Fibroblast of upper back skin (primary cell): Measurements from ENCODE around the gene KIR2DL3.
"Not testable (repeated sequence)": the region's sequence is repeated elsewhere in the genome, so short reads cannot be mapped to it uniquely, and the experiment has no call there.

ENCODE experiments used
- DNase-seq: peaks from one replicate; pipeline ENCODE4 v3.0.0-alpha.2; 2013

Gene KIR2DL3

DNA sequence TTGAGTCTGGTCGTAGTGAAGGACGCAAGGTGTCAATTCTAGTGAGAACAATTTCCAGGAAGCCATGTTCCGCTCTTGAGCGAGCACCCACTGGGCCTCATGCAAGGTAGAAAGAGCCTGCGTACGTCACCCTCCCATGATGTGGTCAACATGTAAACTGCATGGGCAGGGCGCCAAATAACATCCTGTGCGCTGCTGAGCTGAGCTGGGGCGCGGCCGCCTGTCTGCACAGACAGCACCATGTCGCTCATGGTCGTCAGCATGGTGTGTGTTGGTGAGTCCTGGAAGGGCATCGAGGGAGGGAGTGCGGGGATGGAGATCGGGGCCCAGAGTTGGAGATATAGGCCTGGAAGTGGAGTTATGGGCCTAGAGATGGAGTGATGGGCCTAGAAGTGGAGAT lies at the start of gene KIR2DL3:
TSS of gene KIR2DL3 (plus strand) at position 208 of the 400 bp plus-strand sequence. CDS start at position 241, 33 bp downstream.
- DNase-seq = not testable (repeated sequence)

DNA sequence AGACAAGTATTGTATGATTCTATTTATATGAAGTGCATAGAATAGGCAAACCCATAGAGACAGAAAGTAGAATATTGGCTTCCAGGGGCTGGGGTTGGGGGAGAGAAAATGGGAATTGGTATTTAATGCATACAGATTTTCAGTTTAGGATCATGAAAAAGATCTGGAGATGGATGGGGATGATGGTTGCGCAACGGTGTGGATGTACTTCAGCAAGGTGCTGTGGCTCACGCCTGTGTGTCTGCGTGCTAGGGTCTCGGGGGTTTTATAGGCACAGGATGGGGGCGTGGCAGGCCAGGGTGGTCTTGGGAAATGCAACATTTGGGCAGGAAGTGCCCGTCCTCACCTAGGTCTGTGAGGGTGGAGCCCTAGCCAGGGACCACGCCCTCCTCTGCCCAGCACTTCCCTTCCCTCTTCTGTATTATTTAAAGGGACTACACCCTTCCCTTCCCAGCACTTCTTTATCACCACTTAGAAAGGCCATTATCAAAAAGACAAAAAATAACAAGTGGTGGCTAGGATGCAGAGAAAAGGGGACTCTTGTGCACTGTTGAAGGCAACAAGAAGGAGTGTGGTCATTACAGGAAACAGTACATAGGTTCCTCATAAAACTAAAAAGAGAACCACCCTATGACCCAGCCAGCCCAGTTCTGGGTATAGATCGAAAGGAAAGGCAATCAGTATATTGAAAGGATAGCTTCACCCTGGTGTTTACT lies 46.6 kb upstream of the KIR2DL3 start:
- no peak for DNase-seq

DNA sequence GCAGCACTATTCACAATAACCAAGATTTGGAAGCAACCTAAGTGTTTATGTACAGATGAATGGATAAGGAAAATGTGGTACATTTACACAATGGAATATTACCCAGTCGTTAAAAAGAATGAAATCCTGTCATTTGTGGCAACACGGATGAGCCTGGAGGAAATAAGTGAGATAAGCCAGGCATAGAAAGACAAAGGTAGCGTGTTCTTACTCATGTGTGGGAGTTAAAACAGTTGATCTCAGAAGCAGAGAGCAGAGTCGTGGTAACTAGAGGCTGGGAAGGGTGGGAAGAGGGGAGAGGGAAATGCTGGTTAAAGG lies 46.1 kb upstream of the KIR2DL3 start:
- no peak for DNase-seq

- no peak for DNase-seq
Measured at GRCh38 chr19:54694648-54695047, 43.7 kb upstream of the KIR2DL3 start.

GRCh38 chr19:54696117-54696548 lies 42.2 kb upstream of the KIR2DL3 start:
- no peak for DNase-seq

DNA sequence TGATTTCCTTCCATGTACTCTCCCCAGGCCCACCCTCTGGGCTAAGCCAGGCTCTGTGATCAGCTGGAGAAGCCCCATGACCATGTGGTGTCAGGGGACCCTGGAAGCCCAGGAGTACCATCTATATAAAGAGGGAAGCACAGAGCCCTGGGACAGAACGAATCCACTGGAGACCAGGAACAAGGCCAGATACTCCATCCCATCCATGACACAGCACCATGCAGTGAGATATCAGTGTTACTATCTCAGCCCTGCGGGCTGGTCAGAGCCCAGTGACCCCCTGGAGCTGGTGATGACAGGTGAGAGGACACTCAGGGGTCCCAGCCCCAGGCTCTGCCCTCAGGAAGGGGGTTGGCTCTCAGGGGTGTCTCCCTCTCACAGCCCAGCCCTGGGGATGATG lies 41.5 kb upstream of the KIR2DL3 start:
- no peak for DNase-seq

- DNase-seq = not testable (repeated sequence)
Measured at GRCh38 chr19:54697716-54698115, 40.6 kb upstream of the KIR2DL3 start.

GRCh38 chr19:54704928-54705327 lies 33.4 kb upstream of the KIR2DL3 start:
- DNase-seq = no peak

GRCh38 chr19:54707962-54708361 lies 30.4 kb upstream of the KIR2DL3 start:
- DNase-seq = no peak

GRCh38 chr19:54708781-54709180 lies 29.5 kb upstream of the KIR2DL3 start:
- no peak for DNase-seq

- no peak for DNase-seq
Measured at GRCh38 chr19:54709212-54709948, 28.9 kb upstream of the KIR2DL3 start.

DNA sequence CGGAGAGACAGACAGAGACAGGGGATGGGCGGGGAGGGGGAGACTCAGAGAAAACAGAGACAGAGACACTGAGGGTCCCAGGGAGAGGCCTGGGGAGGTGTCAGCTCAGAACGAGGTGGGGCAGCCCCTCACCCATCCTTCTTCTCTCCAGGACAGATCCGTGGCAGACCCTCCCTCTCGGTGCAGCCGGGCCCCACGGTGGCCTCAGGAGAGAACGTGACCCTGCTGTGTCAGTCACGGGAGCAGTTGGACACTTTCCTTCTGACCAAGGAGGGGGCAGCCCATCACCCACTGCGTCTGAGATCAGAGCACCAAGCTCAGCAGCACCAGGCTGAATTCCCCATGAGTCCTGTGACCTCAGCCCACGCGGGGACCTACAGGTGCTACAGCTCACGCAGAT lies 28.4 kb upstream of the KIR2DL3 start:
- not testable (repeated sequence) for DNase-seq

DNA sequence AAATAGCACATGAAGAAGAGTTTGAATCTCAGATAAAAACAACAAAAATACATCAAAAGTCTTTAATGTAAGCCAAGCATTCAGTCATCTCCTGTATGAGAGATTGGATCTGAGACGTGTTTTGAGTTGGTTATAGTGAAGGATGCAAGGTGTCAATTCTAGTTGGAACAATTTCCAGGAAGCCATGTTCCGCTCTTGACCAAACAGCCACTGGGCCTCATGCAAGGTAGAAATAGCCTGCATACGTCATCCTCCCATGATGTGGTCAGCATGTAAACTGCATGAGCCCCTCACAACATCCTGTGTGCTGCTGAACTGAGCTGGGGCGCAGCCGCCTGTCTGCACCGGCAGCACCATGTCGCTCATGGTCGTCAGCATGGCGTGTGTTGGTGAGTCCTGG lies 14.2 kb upstream of the KIR2DL3 start, which contains the start of gene KIR3DL3:
TSS of gene KIR3DL3 (plus strand) at position 301 of the 400 bp plus-strand sequence. CDS start at position 356, 55 bp downstream.
- no peak for DNase-seq

GRCh38 chr19:54724644-54725043 lies 13.7 kb upstream of the KIR2DL3 start:
- no peak for DNase-seq

- no peak for DNase-seq
Measured at GRCh38 chr19:54725321-54725720, 13.0 kb upstream of the KIR2DL3 start.

GRCh38 chr19:54727562-54727961 lies 10.8 kb upstream of the KIR2DL3 start:
- DNase-seq = no peak

- DNase-seq = no peak
Measured at GRCh38 chr19:54728167-54728566, 10.1 kb upstream of the KIR2DL3 start.

DNA sequence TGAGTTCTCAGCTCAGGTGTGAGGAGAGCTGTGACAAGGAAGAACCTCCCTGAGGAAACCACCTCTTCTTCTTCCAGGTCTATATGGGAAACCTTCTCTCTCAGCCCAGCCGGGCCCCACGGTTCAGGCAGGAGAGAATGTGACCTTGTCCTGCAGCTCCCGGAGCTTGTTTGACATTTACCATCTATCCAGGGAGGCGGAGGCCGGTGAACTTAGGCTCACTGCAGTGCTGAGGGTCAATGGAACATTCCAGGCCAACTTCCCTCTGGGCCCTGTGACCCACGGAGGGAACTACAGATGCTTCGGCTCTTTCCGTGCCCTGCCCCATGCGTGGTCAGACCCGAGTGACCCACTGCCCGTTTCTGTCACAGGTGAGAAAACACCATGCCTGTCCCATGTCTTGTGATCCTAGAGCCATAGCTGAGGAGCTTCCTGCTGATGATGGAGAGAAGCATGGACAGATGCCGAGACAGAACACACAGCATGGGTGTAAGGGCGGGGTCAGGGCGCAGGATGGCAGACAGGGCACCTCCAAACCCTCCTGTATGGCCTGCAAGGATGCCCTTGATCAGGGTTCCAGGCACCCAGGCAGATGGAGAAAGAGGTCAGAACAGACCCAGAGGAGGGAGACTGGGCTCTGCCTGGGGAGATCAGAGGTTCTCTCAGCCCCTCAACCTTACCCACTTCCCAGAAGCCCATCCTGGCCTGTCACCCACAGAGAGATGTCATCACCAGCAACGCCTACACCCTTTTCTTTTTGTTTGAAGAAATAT lies 8.7 kb upstream of the KIR2DL3 start:
- DNase-seq = no peak

GRCh38 chr19:54731191-54731590 lies 7.1 kb upstream of the KIR2DL3 start:
- DNase-seq = no peak

GRCh38 chr19:54738715-54739114 lies 402 bp downstream of the KIR2DL3 start:
- no peak for DNase-seq

DNA sequence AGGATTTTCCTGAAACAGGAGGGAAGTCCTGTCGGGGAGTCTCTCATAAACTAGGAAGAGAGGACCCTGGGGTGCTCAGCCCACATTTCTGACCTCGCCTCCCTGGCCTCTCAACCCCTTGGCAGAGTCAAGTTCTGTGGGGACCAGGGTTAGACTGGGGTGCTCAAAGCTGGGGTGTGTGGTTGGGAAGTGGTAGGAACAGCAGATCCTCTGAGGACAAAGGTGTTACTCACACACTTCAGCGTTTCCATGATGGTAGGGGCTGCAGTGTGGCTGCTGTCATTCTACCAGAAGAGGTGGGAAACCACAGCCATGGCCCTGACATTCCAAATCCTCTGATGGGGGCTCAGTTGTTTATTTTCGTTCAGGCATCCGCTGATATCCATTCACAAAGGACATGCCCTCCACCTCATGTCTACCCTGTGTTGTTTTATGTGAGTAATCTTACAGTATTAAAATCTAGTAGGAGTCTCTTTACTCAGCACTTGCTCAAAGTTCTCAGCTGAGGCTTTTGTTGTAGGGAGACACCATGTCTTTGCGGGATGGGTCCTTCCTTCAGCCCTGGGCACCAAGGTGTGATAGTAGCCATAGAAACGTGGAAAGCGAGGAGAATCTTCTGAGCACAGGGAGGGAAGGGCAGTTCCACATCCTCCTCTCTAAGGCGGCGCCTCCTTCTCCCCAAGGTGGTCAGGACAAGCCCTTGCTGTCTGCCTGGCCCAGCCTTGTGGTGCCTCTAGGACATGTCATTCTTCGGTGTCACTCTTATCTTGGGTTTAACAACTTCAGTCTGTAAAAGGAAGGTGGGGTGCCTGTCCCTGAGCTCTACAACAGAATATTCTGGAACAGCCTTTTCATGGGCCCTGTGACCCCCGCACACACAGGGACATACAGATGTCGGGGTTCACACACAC lies 1.5 kb downstream of the KIR2DL3 start:
- no peak for DNase-seq

GRCh38 chr19:54741950-54742349 lies 3.6 kb downstream of the KIR2DL3 start:
- DNase-seq = not testable (repeated sequence)
